ENCODE data around the gene SPDYE3.
"Not testable (repeated sequence)": the region's sequence is repeated elsewhere in the genome, so short reads cannot be mapped to it uniquely, and the experiment has no call there.

SPDYE3 gene

GRCh38 chr7:100352230-100352781, 44.8 kb downstream of the SPDYE3 start:
- not testable (repeated sequence) for DNase-seq (ENCODE audit: low read depth)

GRCh38 chr7:100352984-100353684, 45.6 kb downstream of the SPDYE3 start:
- no peak for DNase-seq (ENCODE audit: low read depth)

DNA sequence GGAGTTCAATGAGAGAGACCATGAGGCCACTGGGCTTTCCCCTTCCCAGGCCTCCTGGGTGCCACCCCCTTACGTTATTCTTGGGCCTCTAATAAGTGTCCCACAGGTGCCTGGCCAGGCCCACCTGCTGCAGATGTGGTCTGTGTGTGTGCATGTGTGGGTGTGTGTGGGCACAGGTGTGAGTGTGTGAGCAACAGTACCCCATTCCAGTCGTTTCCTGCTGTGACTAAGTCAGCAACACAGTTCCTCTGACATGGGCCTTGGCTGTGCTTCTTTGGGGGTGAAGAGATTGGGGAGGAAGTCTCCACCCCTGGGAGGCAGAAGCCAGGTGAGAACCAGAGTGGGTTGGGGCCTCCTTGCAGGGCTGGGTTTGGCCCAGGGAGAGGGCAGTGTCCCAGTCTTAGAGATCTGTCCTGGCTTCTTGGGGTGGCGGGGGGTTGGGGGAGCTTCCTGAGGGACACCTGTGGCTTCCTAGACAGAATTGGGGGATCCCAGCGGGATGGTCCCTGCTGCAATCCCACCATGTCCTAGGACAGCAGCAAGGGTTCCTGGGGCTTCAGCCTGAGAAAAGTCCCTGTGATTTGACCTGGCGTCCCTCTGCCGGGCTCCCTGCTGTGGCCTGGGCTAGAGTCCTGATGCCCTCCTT, 46.3 kb downstream of the SPDYE3 start:
- DNase-seq (ENCODE audit: low read depth) = no peak

GRCh38 chr7:100356416-100357068, 49.0 kb downstream of the SPDYE3 start:
- no peak for DNase-seq (ENCODE audit: low read depth)

- DNase-seq (ENCODE audit: low read depth) = no peak
Observed at GRCh38 chr7:100357131-100357561, 49.6 kb downstream of the SPDYE3 start.

DNA sequence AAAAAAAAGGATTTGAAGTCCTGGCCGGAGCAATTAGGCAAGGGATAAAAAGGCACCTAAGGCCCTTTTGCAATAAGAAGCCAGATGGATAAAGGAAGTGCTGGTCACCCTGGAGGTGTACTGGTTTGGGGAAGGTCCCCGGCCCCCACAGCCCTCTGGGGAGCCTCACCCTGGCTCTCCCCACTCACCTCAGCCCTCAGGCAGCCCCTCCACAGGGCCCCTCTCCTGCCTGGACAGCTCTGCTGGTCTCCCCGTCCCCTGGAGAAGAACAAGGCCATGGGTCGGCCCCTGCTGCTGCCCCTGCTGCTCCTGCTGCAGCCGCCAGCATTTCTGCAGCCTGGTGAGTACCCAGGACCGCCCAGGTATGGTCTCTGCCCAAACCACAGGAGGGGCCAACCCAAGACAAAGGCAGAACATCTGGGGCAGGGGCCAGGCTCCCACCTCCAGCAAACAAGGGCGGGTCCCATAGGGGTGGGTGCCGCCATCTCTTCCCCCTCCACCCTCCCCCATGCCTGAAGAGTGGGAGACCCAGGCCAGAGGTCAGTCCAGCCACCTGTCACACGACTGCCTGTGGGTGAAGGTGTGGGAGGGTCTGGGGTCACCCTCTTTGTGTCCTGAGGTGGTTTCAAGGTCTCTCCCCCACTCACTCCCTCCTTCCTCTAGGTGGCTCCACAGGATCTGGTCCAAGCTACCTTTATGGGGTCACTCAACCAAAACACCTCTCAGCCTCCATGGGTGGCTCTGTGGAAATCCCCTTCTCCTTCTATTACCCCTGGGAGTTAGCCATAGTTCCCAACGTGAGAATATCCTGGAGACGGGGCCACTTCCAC, 50.7 kb downstream of the SPDYE3 start, which contains the start of gene PILRB:
Gene PILRB (plus strand): TSS at position 91 of the 830 bp plus-strand sequence. CDS start 186 bp downstream, at position 277.
- DNase-seq (ENCODE audit: low read depth) = no peak

- no peak for DNase-seq (ENCODE audit: low read depth)
Observed at GRCh38 chr7:100358857-100359212, 51.3 kb downstream of the SPDYE3 start.

DNA sequence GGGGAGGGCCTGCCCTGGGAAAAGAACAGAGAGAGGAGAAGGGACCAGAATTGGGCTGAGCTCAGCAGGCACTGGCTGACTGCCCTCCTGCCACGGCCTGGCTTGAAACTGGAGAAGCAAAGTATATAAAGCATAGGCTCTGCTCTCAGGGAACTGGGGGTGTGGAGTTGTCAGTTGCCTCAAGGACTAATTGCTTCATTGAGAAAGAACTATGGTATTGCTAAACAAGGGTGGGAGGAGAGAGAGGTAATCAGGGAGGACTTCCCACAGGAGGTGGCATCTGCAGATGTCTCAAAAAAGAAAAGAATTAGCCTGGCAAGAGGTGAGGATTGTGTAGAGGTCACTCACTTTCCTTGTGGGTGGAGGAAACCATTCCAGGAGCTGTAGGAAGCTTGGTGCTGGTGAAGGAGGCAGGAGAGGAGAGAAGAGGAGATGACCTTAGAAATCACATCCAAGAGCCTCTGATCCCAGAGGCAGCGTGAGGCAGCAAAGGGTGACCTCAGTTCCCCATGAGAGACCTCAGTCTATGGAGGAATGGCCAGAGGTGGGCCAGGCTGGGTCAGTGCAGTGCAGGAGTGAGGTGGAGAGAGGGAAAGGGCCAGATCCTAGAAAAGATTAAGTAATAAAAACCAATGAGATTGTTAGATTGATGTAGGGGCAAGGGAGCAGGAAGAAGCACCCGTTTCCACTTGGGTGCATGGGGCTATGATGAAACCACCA, 52.8 kb downstream of the SPDYE3 start:
- DNase-seq (ENCODE audit: low read depth) = no peak

DNA sequence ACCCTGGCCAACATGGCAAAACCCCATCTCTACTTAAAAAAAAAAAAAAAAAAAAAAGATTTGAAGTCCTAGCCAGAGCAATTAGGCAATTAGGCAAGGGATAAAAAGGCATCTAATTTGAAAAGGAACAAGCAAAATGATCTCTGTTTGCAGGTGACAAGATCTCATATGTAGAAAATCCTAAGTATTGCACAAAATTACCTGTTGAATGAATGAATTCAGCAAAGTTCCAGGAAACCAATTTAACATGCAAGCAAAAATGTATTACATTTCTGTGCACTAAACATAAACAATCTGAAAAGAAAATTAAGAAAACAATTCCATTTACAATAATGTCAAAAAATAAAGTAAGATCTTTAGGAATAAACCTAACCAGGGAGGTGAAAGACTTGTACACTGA, 55.6 kb downstream of the SPDYE3 start:
- DNase-seq (ENCODE audit: low read depth) = no peak

DNA sequence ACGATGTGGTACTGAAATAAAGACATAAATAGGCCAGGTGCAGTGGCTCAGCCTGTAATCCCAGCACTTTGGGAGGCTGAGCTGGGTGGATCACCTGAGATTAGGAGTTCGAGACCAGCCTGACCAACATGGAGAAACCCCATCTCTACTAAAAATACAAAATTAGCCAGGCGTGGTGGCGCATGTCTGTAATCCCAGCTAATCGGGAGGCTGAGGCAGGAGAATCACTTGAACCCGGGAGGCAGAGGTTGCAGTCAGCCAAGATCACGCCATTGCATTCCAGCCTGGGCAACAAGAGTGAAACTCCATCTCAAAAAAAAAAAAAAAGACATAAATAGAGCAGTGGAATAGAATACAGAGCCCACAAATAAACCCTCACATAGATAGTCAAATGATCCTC, 56.3 kb downstream of the SPDYE3 start:
- not testable (repeated sequence) for DNase-seq (ENCODE audit: low read depth)

- DNase-seq (ENCODE audit: low read depth) = no peak
Observed at GRCh38 chr7:100364480-100364879, 57.0 kb downstream of the SPDYE3 start.

GRCh38 chr7:100365998-100366367, 58.5 kb downstream of the SPDYE3 start:
- not testable (repeated sequence) for DNase-seq (ENCODE audit: low read depth)

GRCh38 chr7:100366411-100367250, 59.1 kb downstream of the SPDYE3 start:
- DNase-seq (ENCODE audit: low read depth) = no peak

GRCh38 chr7:100367251-100367620, 59.7 kb downstream of the SPDYE3 start:
- no peak for DNase-seq (ENCODE audit: low read depth)

GRCh38 chr7:100367676-100368613, 60.4 kb downstream of the SPDYE3 start:
- DNase-seq (ENCODE audit: low read depth) = no peak

DNA sequence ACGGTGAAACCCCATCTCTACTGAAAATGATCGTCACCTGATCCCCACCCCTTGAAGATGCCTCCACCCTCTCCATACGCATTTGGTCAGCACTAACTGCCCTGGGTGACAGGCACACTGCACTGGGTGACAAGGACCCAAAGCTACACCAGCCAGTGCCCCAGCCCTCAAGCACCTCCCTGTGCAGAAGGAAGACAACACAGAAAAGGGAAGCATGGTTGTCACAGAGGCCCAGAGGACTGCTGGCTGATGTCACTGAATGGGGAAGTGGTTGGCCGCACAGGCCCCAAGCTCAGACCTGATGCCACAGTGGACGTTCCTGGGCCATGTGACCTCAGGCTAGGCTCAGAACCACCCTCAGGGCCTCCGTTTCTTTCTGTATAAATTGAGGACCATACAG, 61.6 kb downstream of the SPDYE3 start:
- DNase-seq (ENCODE audit: low read depth) = no peak

- no peak for DNase-seq (ENCODE audit: low read depth)
Observed at GRCh38 chr7:100370303-100370702, 62.8 kb downstream of the SPDYE3 start.

GRCh38 chr7:100370746-100371145, 63.2 kb downstream of the SPDYE3 start:
- no peak for DNase-seq (ENCODE audit: low read depth)

- no peak for DNase-seq (ENCODE audit: low read depth)
Observed at GRCh38 chr7:100371561-100372171, 64.2 kb downstream of the SPDYE3 start.
